HCT116 (cell line): ENCODE data around the gene SLC26A9.

ENCODE experiments used
- ATF3 ChIP-seq: IDR thresholded peaks from 2 replicates; pipeline ENCODE4 v1.6.1; 2012
- CTCF ChIP-seq, 3 experiments: fragments of 200-600 bp in 1 of 3; sonication (generic) in 1 of 3; IDR thresholded peaks in 2 of 3; conservative IDR thresholded peaks in 1 of 3; 2 replicates each; pipeline ENCODE4 v1.5.1; 2012 to 2017; ENCODE audit warnings: low read depth in 2 of 3, low read length in 2 of 3, antibody characterized with exemption in 1 of 3, borderline replicate concordance in 1 of 3, control low read depth in 1 of 3, mild to moderate bottlenecking in 1 of 3, mixed read lengths in 1 of 3, mixed run types in 1 of 3, moderate library complexity in 1 of 3; ENCODE audit not compliant: insufficient read depth in 1 of 3
- JUND ChIP-seq: IDR thresholded peaks from 2 replicates; pipeline ENCODE4 v1.6.1; 2012
- POLR2AphosphoS5 ChIP-seq: IDR thresholded peaks from 2 replicates; pipeline ENCODE4 v1.6.1; 2011; ENCODE audit warnings: mild to moderate bottlenecking, low read depth, low read length, moderate library complexity
- SP1 ChIP-seq: IDR thresholded peaks from 2 replicates; pipeline ENCODE4 v1.6.1; 2012; ENCODE audit warnings: low read depth
- YY1 ChIP-seq: IDR thresholded peaks from 2 replicates; pipeline ENCODE4 v1.6.1; 2011; ENCODE audit warnings: low read length, low read depth, moderate library complexity, mild to moderate bottlenecking; ENCODE audit not compliant: insufficient replicate concordance; ENCODE audit errors: extremely low read depth

- no peak for TF ChIP-seq CTCF (IDR thresholded peaks at IDR 0.05 in 2 of 3, conservative IDR thresholded peaks at IDR 0.05 in 1 of 3; ENCODE audit: borderline replicate concordance in 1 of 3, insufficient read depth in 1 of 3, low read depth in 2 of 3, low read length in 2 of 3)
- no peak for TF ChIP-seq POLR2AphosphoS5
- TF ChIP-seq ATF3 = no peak
- no peak for TF ChIP-seq SP1
- no peak for TF ChIP-seq JUND
- TF ChIP-seq YY1 = no peak
Measured at GRCh38 chr1:205978676-205979075, 35.4 kb upstream of the SLC26A9 start.
